Mesothelial cell of epicardium (in vitro differentiated cells): Measurements from ENCODE around the gene CEACAM4. TPM values are rescaled to one million over a fixed set of nuclear protein-coding genes. Genes with fewer than 3 reads are reported as not detected.

Experiments used
- DNase-seq, 2 experiments: peaks; one replicate each; pipeline ENCODE4 v3.0.0; 2021; ENCODE audit warnings: low spot score in 2 of 2; ENCODE audit not compliant: unreplicated experiment in 2 of 2
- H3K27ac Mint-ChIP-seq: 2 replicates; pipeline ENCODE4 v1.8.0; 2021; ENCODE audit warnings: mixed read lengths
- H3K27me3 Mint-ChIP-seq: 2 replicates; pipeline ENCODE4 v1.8.0; 2021; ENCODE audit warnings: low read depth, mixed read lengths
- H3K36me3 Mint-ChIP-seq: 2 replicates; pipeline ENCODE4 v1.8.0; 2021; ENCODE audit warnings: mixed read lengths
- H3K4me1 Mint-ChIP-seq: 2 replicates; pipeline ENCODE4 v1.8.0; 2021; ENCODE audit warnings: mixed read lengths
- H3K4me3 Mint-ChIP-seq: 2 replicates; pipeline ENCODE4 v1.8.0; 2021; ENCODE audit warnings: mild to moderate bottlenecking, moderate library complexity, mixed read lengths
- H3K9me3 Mint-ChIP-seq: 2 replicates; pipeline ENCODE4 v1.8.0; 2021; ENCODE audit warnings: mixed read lengths
- total RNA-seq: library from RNA; stranded (reverse); gene quantifications from 3 replicates; pipeline ENCODE4 v1.2.1, GENCODE V29; 2021
- TF ChIP-seq, protein P1 (sequence below): fragments of 200-600 bp; sonication (generic); IDR thresholded peaks from one replicate; pipeline ENCODE4 v1.5.0; 2021; ENCODE audit warnings: antibody characterized with exemption; ENCODE audit not compliant: unreplicated experiment

CEACAM4 gene
- total RNA-seq, 1 donor from 2014 or later: not detected

- Mint-ChIP-seq H3K27me3 (no peaks in the 10 kb centered on the region), H3K27ac (no peak overlapping the region), H3K4me3 (no peak overlapping the region), H3K4me1 (no peaks in the 10 kb centered on the region), H3K9me3 (peaks cover 55% of the 10 kb centered on the region), H3K36me3 (peaks cover 2% of the 10 kb centered on the region)
- TF ChIP-seq, protein P1, sequence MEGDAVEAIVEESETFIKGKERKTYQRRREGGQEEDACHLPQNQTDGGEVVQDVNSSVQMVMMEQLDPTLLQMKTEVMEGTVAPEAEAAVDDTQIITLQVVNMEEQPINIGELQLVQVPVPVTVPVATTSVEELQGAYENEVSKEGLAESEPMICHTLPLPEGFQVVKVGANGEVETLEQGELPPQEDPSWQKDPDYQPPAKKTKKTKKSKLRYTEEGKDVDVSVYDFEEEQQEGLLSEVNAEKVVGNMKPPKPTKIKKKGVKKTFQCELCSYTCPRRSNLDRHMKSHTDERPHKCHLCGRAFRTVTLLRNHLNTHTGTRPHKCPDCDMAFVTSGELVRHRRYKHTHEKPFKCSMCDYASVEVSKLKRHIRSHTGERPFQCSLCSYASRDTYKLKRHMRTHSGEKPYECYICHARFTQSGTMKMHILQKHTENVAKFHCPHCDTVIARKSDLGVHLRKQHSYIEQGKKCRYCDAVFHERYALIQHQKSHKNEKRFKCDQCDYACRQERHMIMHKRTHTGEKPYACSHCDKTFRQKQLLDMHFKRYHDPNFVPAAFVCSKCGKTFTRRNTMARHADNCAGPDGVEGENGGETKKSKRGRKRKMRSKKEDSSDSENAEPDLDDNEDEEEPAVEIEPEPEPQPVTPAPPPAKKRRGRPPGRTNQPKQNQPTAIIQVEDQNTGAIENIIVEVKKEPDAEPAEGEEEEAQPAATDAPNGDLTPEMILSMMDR: no peak
- DNase-seq: no peak
Measured at GRCh38 chr19:41617941-41618730, 8.7 kb downstream of the CEACAM4 start.

DNA sequence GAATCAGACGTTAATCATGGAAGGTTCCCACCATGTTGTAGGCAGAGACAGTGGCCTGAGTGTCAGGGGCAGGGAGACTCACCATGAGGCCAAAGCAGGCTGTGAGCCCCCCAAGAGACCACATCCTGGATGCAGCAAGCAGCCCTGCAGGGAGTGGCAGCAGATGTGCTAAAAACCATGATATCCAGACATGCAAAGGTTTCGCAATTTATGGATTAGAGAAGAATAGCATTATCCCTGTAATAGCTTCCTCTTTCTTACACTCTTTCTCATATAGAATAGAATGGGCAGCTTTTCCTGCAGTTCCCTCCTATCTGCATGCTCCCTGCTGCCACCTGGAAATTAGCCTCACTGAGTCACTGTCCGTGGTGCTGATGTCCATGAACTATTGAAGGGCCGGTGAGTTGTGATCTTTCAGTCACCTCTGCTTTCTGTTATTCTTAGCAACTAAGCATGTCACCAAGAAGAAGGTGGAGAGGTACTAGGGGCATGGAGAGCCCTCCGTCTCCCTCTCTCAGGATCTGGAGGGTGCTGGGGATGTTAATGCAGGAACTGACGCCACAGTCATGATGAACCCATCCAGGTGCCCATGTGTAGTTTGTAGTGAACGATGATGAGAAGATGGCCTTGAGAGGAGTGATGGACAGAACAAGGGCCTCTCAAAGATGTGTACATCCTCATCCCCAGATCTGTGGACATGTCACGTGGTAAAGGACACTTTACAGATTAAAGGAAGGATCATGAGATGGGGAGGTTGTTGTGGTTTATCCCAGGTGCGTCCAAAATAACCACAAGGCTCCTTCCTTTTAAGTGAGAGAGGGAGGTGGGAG is 9.9 kb downstream of the CEACAM4 start:
- H3K4me1 Mint-ChIP-seq: no peaks in the 10 kb centered on the region
- no peaks in the 10 kb centered on the region for H3K27me3 Mint-ChIP-seq
- DNase-seq: no peak
- peaks cover 2% of the 10 kb centered on the region for H3K36me3 Mint-ChIP-seq
- TF ChIP-seq, protein P1: no peak
- peaks cover 57% of the 10 kb centered on the region for H3K9me3 Mint-ChIP-seq
- H3K4me3 Mint-ChIP-seq: no peak overlapping the region
- H3K27ac Mint-ChIP-seq: no peak overlapping the region

- Mint-ChIP-seq H3K4me3 (no peak overlapping the region), H3K27me3 (no peaks in the 10 kb centered on the region), H3K27ac (no peak overlapping the region), H3K4me1 (no peaks in the 10 kb centered on the region), H3K36me3 (peaks cover 2% of the 10 kb centered on the region), H3K9me3 (peaks cover 62% of the 10 kb centered on the region)
- TF ChIP-seq, protein P1: no peak
- no peak for DNase-seq
Measured at GRCh38 chr19:41615207-41615606, 11.7 kb downstream of the CEACAM4 start.

GRCh38 chr19:41612483-41612882 is 14.4 kb downstream of the CEACAM4 start:
- H3K27ac Mint-ChIP-seq: no peak overlapping the region
- H3K36me3 Mint-ChIP-seq: peaks cover 2% of the 10 kb centered on the region
- H3K27me3 Mint-ChIP-seq: no peaks in the 10 kb centered on the region
- H3K9me3 Mint-ChIP-seq: peaks cover 78% of the 10 kb centered on the region
- no peaks in the 10 kb centered on the region for H3K4me1 Mint-ChIP-seq
- no peak for DNase-seq
- H3K4me3 Mint-ChIP-seq: no peak overlapping the region
- TF ChIP-seq, protein P1: no peak

DNA sequence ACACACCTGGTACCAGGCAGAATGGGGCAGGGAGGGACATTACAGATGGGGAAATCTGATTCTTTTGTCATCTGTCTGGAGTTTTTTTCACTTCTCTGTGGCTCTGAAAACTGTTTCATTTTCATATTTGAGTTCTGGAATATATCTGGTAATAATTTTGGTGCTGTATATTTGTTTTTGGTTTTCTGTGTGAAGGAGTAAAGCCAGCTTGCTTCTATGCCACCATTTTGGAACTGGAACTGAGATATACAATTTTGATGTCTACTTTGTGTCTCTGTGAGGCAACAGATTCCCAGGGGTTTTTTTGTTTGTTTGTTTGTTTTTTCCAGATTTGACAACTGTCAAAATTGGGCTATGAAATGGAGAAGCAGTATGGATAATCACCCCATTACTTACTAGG is 16.1 kb downstream of the CEACAM4 start:
- no peaks in the 10 kb centered on the region for H3K27me3 Mint-ChIP-seq
- TF ChIP-seq, protein P1: no peak
- no peak for DNase-seq
- no peaks in the 10 kb centered on the region for H3K4me1 Mint-ChIP-seq
- H3K4me3 Mint-ChIP-seq: no peak overlapping the region
- H3K27ac Mint-ChIP-seq: no peak overlapping the region
- peaks cover 76% of the 10 kb centered on the region for H3K9me3 Mint-ChIP-seq
- H3K36me3 Mint-ChIP-seq: peaks cover 2% of the 10 kb centered on the region
